Measurements from ENCODE around the gene TPP1. TPM values are rescaled to one million over a fixed set of nuclear protein-coding genes. Genes with fewer than 3 reads are reported as not detected.

TPP1 gene
- total RNA-seq, 1 donor from 2014 or later = 101 TPM

DNA sequence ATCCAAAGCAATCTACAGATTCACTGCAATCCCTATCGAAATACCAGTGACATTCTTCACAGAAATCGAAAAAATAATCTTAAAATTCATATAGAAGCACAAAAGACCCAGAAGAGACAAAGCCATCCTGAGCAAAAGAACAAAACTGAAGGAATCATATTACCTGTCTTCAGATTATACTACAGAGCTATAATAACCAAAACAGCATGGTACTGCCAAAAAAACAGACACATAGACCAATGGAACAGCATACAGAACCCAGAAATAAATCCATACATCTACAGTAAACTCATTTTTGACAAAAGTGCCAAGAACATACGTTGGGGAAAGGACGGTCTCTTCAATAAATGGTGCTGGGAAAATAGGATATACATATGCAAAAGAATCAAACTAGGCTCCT, 34.7 kb downstream of the TPP1 start:
- no peak for TF ChIP-seq CTCF (IDR thresholded peaks at IDR 0.05)
- H3K36me3 Mint-ChIP-seq (ENCODE audit: low read depth) = peaks cover 19% of the 10 kb centered on the region
- no peak overlapping the region for H3K4me3 Mint-ChIP-seq (ENCODE audit: unreplicated experiment)
- no peak overlapping the region for H3K27ac Mint-ChIP-seq (ENCODE audit: unreplicated experiment)
- no peak for DNase-seq (ENCODE audit: low spot score)
- H3K27me3 Mint-ChIP-seq (ENCODE audit: low read depth) = no peaks in the 10 kb centered on the region
- peaks cover 26% of the 10 kb centered on the region for H3K9me3 Mint-ChIP-seq (ENCODE audit: low read depth)
- H3K4me1 Mint-ChIP-seq (ENCODE audit: low read depth) = no peaks in the 10 kb centered on the region

DNA sequence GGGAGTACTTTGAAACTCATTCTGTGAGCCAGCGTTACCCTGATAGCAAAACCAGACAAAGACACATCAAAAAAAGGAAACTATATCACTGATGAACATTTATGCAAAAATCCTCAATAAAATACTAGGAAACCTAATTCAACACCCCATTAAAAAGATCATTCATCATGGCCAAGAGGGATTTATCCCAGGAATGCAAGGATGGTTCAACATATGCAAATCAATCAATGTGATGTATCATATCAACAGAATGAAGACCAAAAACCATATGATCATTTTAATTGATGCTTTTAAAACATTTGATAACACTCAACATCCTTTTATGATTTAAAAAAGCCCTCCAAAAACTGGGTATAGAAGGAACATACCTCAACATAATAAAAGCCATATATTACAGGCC, 35.6 kb downstream of the TPP1 start:
- no peak for DNase-seq (ENCODE audit: low spot score)
- no peak overlapping the region for H3K27ac Mint-ChIP-seq (ENCODE audit: unreplicated experiment)
- no peaks in the 10 kb centered on the region for H3K27me3 Mint-ChIP-seq (ENCODE audit: low read depth)
- peaks cover 26% of the 10 kb centered on the region for H3K9me3 Mint-ChIP-seq (ENCODE audit: low read depth)
- H3K4me3 Mint-ChIP-seq (ENCODE audit: unreplicated experiment) = no peak overlapping the region
- TF ChIP-seq CTCF (IDR thresholded peaks at IDR 0.05) = no peak
- no peaks in the 10 kb centered on the region for H3K4me1 Mint-ChIP-seq (ENCODE audit: low read depth)
- peaks cover 19% of the 10 kb centered on the region for H3K36me3 Mint-ChIP-seq (ENCODE audit: low read depth)

- no peak for DNase-seq (ENCODE audit: low spot score)
- no peak overlapping the region for H3K4me3 Mint-ChIP-seq (ENCODE audit: unreplicated experiment)
- no peak for TF ChIP-seq CTCF (IDR thresholded peaks at IDR 0.05)
- H3K4me1 Mint-ChIP-seq (ENCODE audit: low read depth) = peaks cover 12% of the 10 kb centered on the region
- no peaks in the 10 kb centered on the region for H3K27me3 Mint-ChIP-seq (ENCODE audit: low read depth)
- no peak overlapping the region for H3K27ac Mint-ChIP-seq (ENCODE audit: unreplicated experiment)
- H3K36me3 Mint-ChIP-seq (ENCODE audit: low read depth) = peaks cover 17% of the 10 kb centered on the region
- H3K9me3 Mint-ChIP-seq (ENCODE audit: low read depth) = peaks cover 22% of the 10 kb centered on the region
These were observed 39.5 kb downstream of the TPP1 start for GRCh38 chr11:6579681-6580080.

- Mint-ChIP-seq H3K4me3 (ENCODE audit: unreplicated experiment) (no peak overlapping the region), H3K27me3 (ENCODE audit: low read depth) (no peaks in the 10 kb centered on the region), H3K9me3 (ENCODE audit: low read depth) (peaks cover 6% of the 10 kb centered on the region), H3K27ac (ENCODE audit: unreplicated experiment) (no peak overlapping the region), H3K4me1 (ENCODE audit: low read depth) (peaks cover 12% of the 10 kb centered on the region), H3K36me3 (ENCODE audit: low read depth) (peaks cover 5% of the 10 kb centered on the region)
- TF ChIP-seq CTCF (IDR thresholded peaks at IDR 0.05) = no peak
- DNase-seq (ENCODE audit: low spot score) = no peak
These were observed 41.1 kb downstream of the TPP1 start for GRCh38 chr11:6578134-6578533.

- no peak for TF ChIP-seq CTCF (IDR thresholded peaks at IDR 0.05)
- Mint-ChIP-seq H3K27me3 (ENCODE audit: low read depth) (no peaks in the 10 kb centered on the region), H3K27ac (ENCODE audit: unreplicated experiment) (no peak overlapping the region), H3K4me1 (ENCODE audit: low read depth) (peaks cover 22% of the 10 kb centered on the region), H3K4me3 (ENCODE audit: unreplicated experiment) (no peak overlapping the region), H3K9me3 (ENCODE audit: low read depth) (no peaks in the 10 kb centered on the region), H3K36me3 (ENCODE audit: low read depth) (peaks cover 4% of the 10 kb centered on the region)
- DNase-seq (ENCODE audit: low spot score) = no peak
These were observed 42.5 kb downstream of the TPP1 start for GRCh38 chr11:6576471-6577373.

Data from chondrocyte (in vitro differentiated cells).